Esophagus squamous epithelium (tissue), 5 donors: ENCODE results near the gene SNX8. TPM values are rescaled to one million over a fixed set of nuclear protein-coding genes. Genes with fewer than 3 reads are reported as not detected.

Experiments used
- DNase-seq: peaks from one replicate; lab custom pipeline; 2025; lab: John Stamatoyannopoulos, UW
- H3K27ac ChIP-seq, 4 donors: fragments of 200-600 bp; sonication (generic); one replicate each; pipeline ENCODE4 v1.5.1; 2016 to 2019; ENCODE audit warnings: mild to moderate bottlenecking in 1 of 4
- H3K27me3 ChIP-seq, 4 donors: fragments of 200-600 bp; sonication (generic); 1 replicate in 3 of 4; 2 replicates in 1 of 4; pipeline versions ENCODE4 v1.5.1 to v1.6.0; 2017 to 2021; ENCODE audit warnings: antibody characterized with exemption in 1 of 4
- H3K36me3 ChIP-seq, 3 donors: fragments of 200-600 bp; sonication (generic); one replicate each; pipeline ENCODE4 v1.5.1; 2016 to 2019
- H3K4me1 ChIP-seq, 3 donors: fragments of 200-600 bp; sonication (generic); one replicate each; pipeline ENCODE4 v1.5.1; 2017 to 2019
- H3K4me3 ChIP-seq, 4 donors: fragments of 200-600 bp; sonication (generic); 1 replicate in 3 of 4; 2 replicates in 1 of 4; pipeline ENCODE4 v1.5.1; 2016 to 2019; ENCODE audit warnings: mild to moderate bottlenecking in 2 of 4, moderate library complexity in 1 of 4
- H3K9me3 ChIP-seq, 3 donors: fragments of 200-600 bp; sonication (generic); one replicate each; pipeline ENCODE4 v1.5.1; 2016 to 2019
- POLR2A ChIP-seq, 4 donors: fragments of 450-650 bp; IDR thresholded peaks; one replicate each; pipeline ENCODE4 v1.6.1; 2017; ENCODE audit warnings: antibody characterized with exemption in 4 of 4, mild to moderate bottlenecking in 4 of 4, moderate library complexity in 3 of 4
- WGBS, 2 donors: methylation state at CpG; one replicate each; pipeline ENCODE4 v1.1.5; 2018; 5-methylcytosine and 5-hydroxymethylcytosine counted together
- intact Hi-C: fragments of 100-400 bp; cut with DNase I; formaldehyde crosslinking; loops from one replicate; pipeline ENCODE4 v1.15.0; 2022
- total RNA-seq, 4 donors: library from RNA; depleted of rRNA; stranded (reverse); fragments of >200 nt; gene quantifications; one replicate each; pipeline ENCODE4 v1.1.0, GENCODE V29; 2016
- TF ChIP-seq, protein P1 (sequence below), 6 experiments: fragments of 450-650 bp in 4 of 6; fragments of 200-600 bp in 2 of 6; sonication (generic) in 2 of 6; IDR thresholded peaks; one replicate each; pipeline ENCODE4 v1.5.1; 2016 to 2019; ENCODE audit warnings: antibody characterized with exemption in 6 of 6, mild to moderate bottlenecking in 4 of 6, moderate library complexity in 4 of 6
- donor health status: DM: yes; HTN: yes; CAD: no.

Gene SNX8
- total RNA-seq, 4 donors from 2014 or later = 4.7 to 17.9 (median 12.5) TPM

DNA sequence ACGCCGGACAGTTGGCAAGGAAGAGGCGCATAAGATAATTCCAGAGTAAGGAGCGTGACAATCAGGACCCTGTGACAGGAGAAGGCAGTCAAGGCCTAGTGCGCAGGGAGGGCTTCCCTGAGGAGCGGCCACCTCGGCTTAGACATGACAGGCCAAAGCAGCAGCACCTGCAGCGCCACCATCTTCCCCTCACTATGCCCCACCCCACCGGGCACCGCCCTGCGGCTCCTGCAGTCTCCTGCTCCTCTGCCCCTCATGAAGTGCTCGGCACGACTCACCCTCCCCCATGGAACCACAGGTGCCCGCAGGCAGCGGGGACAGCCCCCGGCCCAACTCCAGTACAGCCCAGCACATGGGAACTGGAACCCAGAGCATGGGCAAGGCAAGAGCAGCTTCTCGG, 93.3 kb downstream of the SNX8 start:
- H3K36me3 ChIP-seq = peaks cover 11 to 99% (median 23%) of the 10 kb centered on the region in 3 donors
- intact Hi-C loops = no loop called here

DNA sequence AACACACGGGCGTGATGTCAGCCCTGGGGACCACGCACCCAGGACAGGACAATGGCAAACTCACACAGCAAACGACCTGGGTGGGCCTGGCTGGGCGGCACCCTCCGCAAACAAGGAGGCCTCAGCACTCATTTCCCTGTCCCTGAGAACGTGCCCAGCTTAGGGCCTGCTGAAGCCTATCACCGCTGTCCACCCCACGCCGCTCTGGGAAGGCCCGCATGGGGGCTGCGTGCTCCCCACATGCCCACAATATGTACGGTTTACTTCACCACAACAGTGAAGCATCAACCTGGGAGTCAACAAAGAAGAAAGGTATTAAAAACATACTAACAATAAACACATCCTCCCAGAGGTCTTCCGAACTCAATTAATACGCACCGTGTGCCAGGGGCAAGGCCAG, 93.7 kb downstream of the SNX8 start:
- peaks cover 16 to 99% (median 27%) of the 10 kb centered on the region in 3 donors for H3K36me3 ChIP-seq
- H3K4me1 ChIP-seq = peaks cover 0 to 17% (median 10%) of the 10 kb centered on the region in 3 donors
- no peaks in the 10 kb centered on the region for H3K27me3 ChIP-seq
- intact Hi-C loops = no loop called here
- H3K27ac ChIP-seq = no peak overlapping the region
- no peak for DNase-seq
- H3K4me3 ChIP-seq = no peak overlapping the region
- TF ChIP-seq, protein P1, sequence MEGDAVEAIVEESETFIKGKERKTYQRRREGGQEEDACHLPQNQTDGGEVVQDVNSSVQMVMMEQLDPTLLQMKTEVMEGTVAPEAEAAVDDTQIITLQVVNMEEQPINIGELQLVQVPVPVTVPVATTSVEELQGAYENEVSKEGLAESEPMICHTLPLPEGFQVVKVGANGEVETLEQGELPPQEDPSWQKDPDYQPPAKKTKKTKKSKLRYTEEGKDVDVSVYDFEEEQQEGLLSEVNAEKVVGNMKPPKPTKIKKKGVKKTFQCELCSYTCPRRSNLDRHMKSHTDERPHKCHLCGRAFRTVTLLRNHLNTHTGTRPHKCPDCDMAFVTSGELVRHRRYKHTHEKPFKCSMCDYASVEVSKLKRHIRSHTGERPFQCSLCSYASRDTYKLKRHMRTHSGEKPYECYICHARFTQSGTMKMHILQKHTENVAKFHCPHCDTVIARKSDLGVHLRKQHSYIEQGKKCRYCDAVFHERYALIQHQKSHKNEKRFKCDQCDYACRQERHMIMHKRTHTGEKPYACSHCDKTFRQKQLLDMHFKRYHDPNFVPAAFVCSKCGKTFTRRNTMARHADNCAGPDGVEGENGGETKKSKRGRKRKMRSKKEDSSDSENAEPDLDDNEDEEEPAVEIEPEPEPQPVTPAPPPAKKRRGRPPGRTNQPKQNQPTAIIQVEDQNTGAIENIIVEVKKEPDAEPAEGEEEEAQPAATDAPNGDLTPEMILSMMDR (IDR thresholded peaks at IDR 0.05) = no peak
- TF ChIP-seq POLR2A (IDR thresholded peaks at IDR 0.05) = no peak
- H3K9me3 ChIP-seq = no peaks in the 10 kb centered on the region
- WGBS, 2 donors = 93 to 95% methylated on average over 8 to 15 of the region's 16 CpGs

More for the DNA sequence above, 93.3 kb downstream of the SNX8 start:
- peaks cover 0 to 22% (median 12%) of the 10 kb centered on the region in 3 donors for H3K4me1 ChIP-seq
- no peaks in the 10 kb centered on the region for H3K27me3 ChIP-seq
- H3K4me3 ChIP-seq = no peak overlapping the region
- DNase-seq = no peak
- H3K9me3 ChIP-seq = no peaks in the 10 kb centered on the region
- no peak overlapping the region for H3K27ac ChIP-seq
- WGBS, 2 donors = 88 to 95% methylated on average over 4 to 10 of the region's 17 CpGs
- TF ChIP-seq POLR2A (IDR thresholded peaks at IDR 0.05) = no peak
- TF ChIP-seq, protein P1 (IDR thresholded peaks at IDR 0.05) = no peak

DNA sequence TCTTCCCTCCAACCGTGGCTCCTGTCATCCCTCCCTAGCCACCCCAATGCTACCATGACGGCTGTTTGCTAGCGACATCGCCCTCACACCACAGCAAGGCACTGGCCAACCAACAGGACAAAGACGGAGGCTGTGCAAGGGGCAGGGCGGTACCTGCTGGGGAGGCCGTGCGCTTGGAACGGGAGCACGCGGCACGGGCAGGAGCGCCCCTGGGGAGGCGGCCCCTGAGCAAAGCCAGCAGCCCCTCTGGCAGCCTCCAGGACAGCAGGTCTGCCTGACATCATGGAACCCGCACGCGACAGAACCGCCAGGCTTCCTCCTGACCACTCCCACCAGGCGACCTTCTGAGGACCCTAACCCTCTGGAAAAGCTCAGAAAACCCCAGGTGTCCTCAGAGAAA, 94.2 kb downstream of the SNX8 start:
- DNase-seq = no peak
- TF ChIP-seq, protein P1 (IDR thresholded peaks at IDR 0.05) = no peak
- no peak for TF ChIP-seq POLR2A (IDR thresholded peaks at IDR 0.05)
- no peaks in the 10 kb centered on the region for H3K27me3 ChIP-seq
- no peaks in the 10 kb centered on the region for H3K9me3 ChIP-seq
- intact Hi-C loops = no loop called here
- 94% methylated on average over 9 of the region's 19 CpGs; no CpG with 5 or more reads in 1 of the 2 donors for WGBS, 2 donors
- no peak overlapping the region for H3K4me3 ChIP-seq
- H3K27ac ChIP-seq = no peak overlapping the region
- peaks cover 18 to 99% (median 29%) of the 10 kb centered on the region in 3 donors for H3K36me3 ChIP-seq
- H3K4me1 ChIP-seq = peaks cover 0 to 12% (median 5%) of the 10 kb centered on the region in 3 donors

GRCh38 chr7:2219606-2220005, 94.6 kb downstream of the SNX8 start:
- H3K4me3 ChIP-seq = no peak overlapping the region
- no peak overlapping the region for H3K27ac ChIP-seq
- WGBS, 2 donors = 100% methylated on average over 3 to 5 of the region's 8 CpGs
- intact Hi-C loops = loop anchor here (10.0 kb wide), 1 partner anchor 555 kb away; no protein-coding TSS in a partner anchor
- TF ChIP-seq POLR2A (IDR thresholded peaks at IDR 0.05) = no peak
- TF ChIP-seq, protein P1 (IDR thresholded peaks at IDR 0.05) = no peak
- no peak for DNase-seq
- no peaks in the 10 kb centered on the region for H3K27me3 ChIP-seq
- peaks cover 18 to 99% (median 29%) of the 10 kb centered on the region in 3 donors for H3K36me3 ChIP-seq
- H3K4me1 ChIP-seq = peaks cover 0 to 8% (median under 1%) of the 10 kb centered on the region in 3 donors
- no peaks in the 10 kb centered on the region for H3K9me3 ChIP-seq

- H3K4me1 ChIP-seq = peaks cover 0 to 3% (median 0%) of the 10 kb centered on the region in 3 donors
- WGBS, 2 donors = 74% methylated on average over 2 to 5 of the region's 15 CpGs
- H3K27me3 ChIP-seq = no peaks in the 10 kb centered on the region
- DNase-seq = no peak
- no peak overlapping the region for H3K27ac ChIP-seq
- peaks cover 23 to 99% (median 29%) of the 10 kb centered on the region in 3 donors for H3K36me3 ChIP-seq
- intact Hi-C loops = loop anchor here (10.0 kb wide), 1 partner anchor 554 kb away; no protein-coding TSS in a partner anchor
- TF ChIP-seq POLR2A (IDR thresholded peaks at IDR 0.05) = no peak
- TF ChIP-seq, protein P1 (IDR thresholded peaks at IDR 0.05) = no peak
- H3K9me3 ChIP-seq = no peaks in the 10 kb centered on the region
- no peak overlapping the region for H3K4me3 ChIP-seq
Measured at GRCh38 chr7:2219136-2219535, 95.1 kb downstream of the SNX8 start.
